ENCODE measurements around the gene HSP90AB1.
"Not testable (repeated sequence)": the region's sequence is repeated elsewhere in the genome, so short reads cannot be mapped to it uniquely, and the experiment has no call there.

The HSP90AB1 gene

GRCh38 chr6:44229376-44230033 lies 17.4 kb upstream of the HSP90AB1 start:
- no peaks in the 10 kb centered on the region for H3K27me3 ChIP-seq (ENCODE audit: insufficient read depth, low read length)
- H3K27ac ChIP-seq (ENCODE audit: low read depth, low read length): no peak overlapping the region
- no peak overlapping the region for H3K4me3 ChIP-seq (ENCODE audit: low read depth, low read length)
- peaks cover 20% of the 10 kb centered on the region for H3K4me1 ChIP-seq (ENCODE audit: control insufficient read depth, insufficient read depth, low read length, unreplicated experiment)
- H3K79me2 ChIP-seq (ENCODE audit: control insufficient read depth, insufficient read depth, low read length, unreplicated experiment): peaks cover 20% of the 10 kb centered on the region
- H2AFZ ChIP-seq (ENCODE audit: low read length, unreplicated experiment): no peak overlapping the region
- H3K36me3 ChIP-seq (ENCODE audit: insufficient read depth, low read length): no peaks in the 10 kb centered on the region

GRCh38 chr6:44230034-44230675 lies 16.7 kb upstream of the HSP90AB1 start:
- H3K36me3 ChIP-seq (ENCODE audit: insufficient read depth, low read length): no peaks in the 10 kb centered on the region
- no peak overlapping the region for H3K4me3 ChIP-seq (ENCODE audit: low read depth, low read length)
- H3K4me1 ChIP-seq (ENCODE audit: control insufficient read depth, insufficient read depth, low read length, unreplicated experiment): peaks cover 23% of the 10 kb centered on the region
- peaks cover 13% of the 10 kb centered on the region for H3K79me2 ChIP-seq (ENCODE audit: control insufficient read depth, insufficient read depth, low read length, unreplicated experiment)
- no peak overlapping the region for H2AFZ ChIP-seq (ENCODE audit: low read length, unreplicated experiment)
- H3K27me3 ChIP-seq (ENCODE audit: insufficient read depth, low read length): no peaks in the 10 kb centered on the region
- H3K27ac ChIP-seq (ENCODE audit: low read depth, low read length): no peak overlapping the region

- not testable (repeated sequence) for H3K79me2 ChIP-seq (ENCODE audit: control insufficient read depth, insufficient read depth, low read length, unreplicated experiment); H3K4me3 ChIP-seq (ENCODE audit: low read depth, low read length); H3K27me3 ChIP-seq (ENCODE audit: insufficient read depth, low read length); H2AFZ ChIP-seq (ENCODE audit: low read length, unreplicated experiment); H3K27ac ChIP-seq (ENCODE audit: low read depth, low read length); H3K36me3 ChIP-seq (ENCODE audit: insufficient read depth, low read length)
- H3K4me1 ChIP-seq (ENCODE audit: control insufficient read depth, insufficient read depth, low read length, unreplicated experiment): peaks cover 28% of the 10 kb centered on the region
These were observed 15.5 kb upstream of the HSP90AB1 start for GRCh38 chr6:44231426-44231825.

DNA sequence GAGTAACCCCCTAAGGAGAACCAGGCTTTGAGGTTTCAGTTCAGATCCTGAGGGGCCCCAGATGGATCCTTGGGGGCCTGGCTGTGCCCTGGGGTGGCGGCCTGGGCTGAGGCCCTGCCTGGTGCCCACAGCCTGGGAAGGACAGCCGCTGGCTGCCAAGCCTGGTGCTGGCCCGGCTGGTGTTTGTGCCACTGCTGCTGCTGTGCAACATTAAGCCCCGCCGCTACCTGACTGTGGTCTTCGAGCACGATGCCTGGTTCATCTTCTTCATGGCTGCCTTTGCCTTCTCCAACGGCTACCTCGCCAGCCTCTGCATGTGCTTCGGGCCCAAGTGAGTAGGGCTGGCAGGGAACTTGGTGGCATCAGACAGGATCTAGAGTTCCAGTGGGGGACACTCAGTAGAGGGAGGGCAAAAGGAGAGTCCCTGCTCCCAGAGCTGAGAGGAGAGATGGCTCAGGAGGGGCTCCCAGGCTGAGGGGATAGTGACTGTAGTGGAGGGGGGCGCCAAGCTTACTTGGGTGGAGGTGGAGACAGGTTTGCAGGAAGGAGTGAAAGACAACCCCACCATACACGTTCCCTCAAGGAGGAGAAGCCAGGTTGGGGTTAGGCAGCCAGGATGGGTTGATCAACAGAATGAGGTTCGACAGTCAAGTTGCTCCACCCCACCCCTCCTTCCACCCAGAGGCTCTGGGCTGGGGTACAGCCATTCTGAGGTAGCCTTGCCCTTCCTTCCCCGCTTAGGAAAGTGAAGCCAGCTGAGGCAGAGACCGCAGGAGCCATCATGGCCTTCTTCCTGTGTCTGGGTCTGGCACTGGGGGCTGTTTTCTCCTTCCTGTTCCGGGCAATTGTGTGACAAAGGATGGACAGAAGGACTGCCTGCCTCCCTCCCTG lies 14.0 kb upstream of the HSP90AB1 start:
- H3K27me3 ChIP-seq (ENCODE audit: insufficient read depth, low read length): no peaks in the 10 kb centered on the region
- no peak overlapping the region for H3K4me3 ChIP-seq (ENCODE audit: low read depth, low read length)
- no peaks in the 10 kb centered on the region for H3K79me2 ChIP-seq (ENCODE audit: control insufficient read depth, insufficient read depth, low read length, unreplicated experiment)
- H3K27ac ChIP-seq (ENCODE audit: low read depth, low read length): no peak overlapping the region
- H3K4me1 ChIP-seq (ENCODE audit: control insufficient read depth, insufficient read depth, low read length, unreplicated experiment): peaks cover 35% of the 10 kb centered on the region
- H2AFZ ChIP-seq (ENCODE audit: low read length, unreplicated experiment): no peak overlapping the region
- no peaks in the 10 kb centered on the region for H3K36me3 ChIP-seq (ENCODE audit: insufficient read depth, low read length)

- H3K79me2 ChIP-seq (ENCODE audit: control insufficient read depth, insufficient read depth, low read length, unreplicated experiment): no peaks in the 10 kb centered on the region
- no peaks in the 10 kb centered on the region for H3K36me3 ChIP-seq (ENCODE audit: insufficient read depth, low read length)
- no peak overlapping the region for H3K4me3 ChIP-seq (ENCODE audit: low read depth, low read length)
- peaks cover 39% of the 10 kb centered on the region for H3K4me1 ChIP-seq (ENCODE audit: control insufficient read depth, insufficient read depth, low read length, unreplicated experiment)
- H3K27me3 ChIP-seq (ENCODE audit: insufficient read depth, low read length): no peaks in the 10 kb centered on the region
- no peak overlapping the region for H2AFZ ChIP-seq (ENCODE audit: low read length, unreplicated experiment)
- H3K27ac ChIP-seq (ENCODE audit: low read depth, low read length): peak overlapping the region; percentile 40
These were observed 13.3 kb upstream of the HSP90AB1 start for GRCh38 chr6:44233567-44234100.

DNA sequence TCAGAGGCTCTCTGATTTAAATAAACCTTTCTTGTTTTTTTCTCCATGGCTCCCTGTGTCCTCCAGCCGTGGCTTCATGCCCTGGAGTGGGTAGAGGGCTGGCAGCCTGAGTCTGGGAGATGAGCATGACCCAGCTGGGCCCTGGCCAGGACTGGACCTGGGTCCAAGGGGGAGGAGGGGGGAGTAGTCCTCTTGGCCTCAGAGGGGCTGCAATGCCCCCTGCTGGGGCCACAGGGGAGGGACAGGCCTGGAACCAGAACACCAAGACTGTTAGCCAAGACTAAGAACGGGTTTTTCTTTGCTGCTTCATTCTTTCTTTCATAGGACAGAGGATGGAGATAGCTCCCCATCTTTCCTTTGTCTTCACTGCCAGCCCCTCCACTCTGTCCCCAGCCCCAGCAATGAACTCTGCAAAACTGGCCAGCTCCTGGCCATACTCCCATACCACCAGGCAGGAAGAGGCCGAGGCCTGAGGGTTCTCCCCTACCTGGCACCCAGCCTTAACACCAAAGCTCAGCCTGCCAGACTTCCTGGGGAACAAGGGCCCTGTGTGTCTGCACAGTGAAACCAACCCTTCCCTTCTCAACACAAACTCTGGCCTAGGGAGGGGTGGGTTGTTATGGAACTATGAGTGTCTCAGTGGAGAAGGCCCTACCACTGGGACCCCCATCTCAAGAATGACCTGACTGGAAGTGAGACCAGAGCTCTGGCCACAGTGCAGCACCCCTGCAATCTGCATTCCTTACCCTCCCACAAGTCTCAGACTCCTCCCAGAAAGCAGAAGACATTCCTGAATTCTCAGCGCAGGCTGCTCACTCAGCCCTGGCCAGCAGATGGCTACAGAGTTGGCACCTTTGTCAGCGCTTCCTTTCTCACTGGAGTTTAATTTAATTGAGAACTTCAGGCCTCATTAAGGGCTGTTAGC lies 12.5 kb upstream of the HSP90AB1 start:
- Histone ChIP-seq H2AFZ (ENCODE audit: low read length, unreplicated experiment) (peak overlapping the region; percentile 18), H3K27me3 (ENCODE audit: insufficient read depth, low read length) (no peaks in the 10 kb centered on the region), H3K4me3 (ENCODE audit: low read depth, low read length) (peak overlapping the region; percentile 4; the same call in 1 of the 2 replicates), H3K79me2 (ENCODE audit: control insufficient read depth, insufficient read depth, low read length, unreplicated experiment) (no peaks in the 10 kb centered on the region), H3K36me3 (ENCODE audit: insufficient read depth, low read length) (no peaks in the 10 kb centered on the region), H3K4me1 (ENCODE audit: control insufficient read depth, insufficient read depth, low read length, unreplicated experiment) (peaks cover 40% of the 10 kb centered on the region), H3K27ac (ENCODE audit: low read depth, low read length) (peak overlapping the region; percentile 41)

DNA sequence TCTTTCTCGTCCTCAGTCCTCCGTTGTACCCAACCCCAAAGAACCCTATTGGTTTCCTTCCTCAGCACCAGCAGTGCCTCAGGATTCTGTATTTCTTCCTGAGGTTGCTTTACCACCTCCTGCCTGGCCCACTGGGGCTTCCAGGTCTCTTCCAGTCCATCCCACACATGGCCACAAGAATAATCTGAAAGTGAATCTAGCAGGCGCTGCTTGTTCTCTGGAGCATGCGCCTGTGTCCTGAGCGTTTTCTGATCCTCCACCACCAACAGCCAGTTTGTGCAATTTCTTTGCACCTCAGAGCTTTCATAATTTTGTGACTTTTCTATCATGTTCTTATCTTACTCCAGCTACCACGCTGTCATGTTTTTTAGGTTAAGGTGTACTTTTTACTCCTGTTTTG lies 11.6 kb upstream of the HSP90AB1 start:
- H3K36me3 ChIP-seq (ENCODE audit: insufficient read depth, low read length): no peaks in the 10 kb centered on the region
- H3K4me1 ChIP-seq (ENCODE audit: control insufficient read depth, insufficient read depth, low read length, unreplicated experiment): peaks cover 40% of the 10 kb centered on the region
- peak overlapping the region; percentile 41; the same call in 1 of the 2 replicates for H3K27ac ChIP-seq (ENCODE audit: low read depth, low read length)

DNA sequence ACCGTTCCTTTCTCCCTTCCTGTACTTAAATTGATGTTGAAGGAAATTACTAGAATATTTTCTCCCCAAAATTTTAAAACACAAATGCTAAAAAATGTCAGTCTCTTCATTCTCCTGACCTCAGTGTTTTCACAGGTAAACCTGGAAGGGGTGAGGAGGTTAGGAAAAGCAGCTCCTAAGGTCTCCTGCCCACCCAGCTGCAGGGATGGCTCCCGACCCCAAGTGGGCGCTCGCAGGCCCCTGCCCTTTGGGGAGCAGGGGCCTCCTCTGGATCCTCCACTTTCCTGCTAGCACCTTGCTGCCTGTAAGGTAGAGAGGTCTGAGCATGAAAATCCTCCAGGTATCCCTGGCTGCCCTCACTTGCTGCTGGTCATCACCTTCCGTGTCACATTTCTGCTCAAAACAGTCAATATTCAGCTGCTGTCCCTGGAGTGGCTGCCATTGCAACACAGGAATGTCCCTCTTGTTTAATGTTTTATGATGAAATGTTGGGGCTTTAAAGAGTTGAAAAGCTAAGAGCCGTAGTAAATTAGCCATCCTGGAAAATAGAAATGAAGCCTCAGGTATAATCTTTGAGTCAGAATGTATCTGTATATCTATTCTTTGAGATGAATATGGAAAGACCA lies 10.9 kb upstream of the HSP90AB1 start:
- Histone ChIP-seq H3K36me3 (ENCODE audit: insufficient read depth, low read length) (no peaks in the 10 kb centered on the region), H3K79me2 (ENCODE audit: control insufficient read depth, insufficient read depth, low read length, unreplicated experiment) (no peaks in the 10 kb centered on the region), H3K4me1 (ENCODE audit: control insufficient read depth, insufficient read depth, low read length, unreplicated experiment) (peaks cover 40% of the 10 kb centered on the region), H3K27ac (ENCODE audit: low read depth, low read length) (no peak overlapping the region), H3K27me3 (ENCODE audit: insufficient read depth, low read length) (no peaks in the 10 kb centered on the region), H2AFZ (ENCODE audit: low read length, unreplicated experiment) (no peak overlapping the region), H3K4me3 (ENCODE audit: low read depth, low read length) (no peak overlapping the region)

More for the DNA sequence above, 11.6 kb upstream of the HSP90AB1 start:
- Histone ChIP-seq H3K27me3 (ENCODE audit: insufficient read depth, low read length) (no peaks in the 10 kb centered on the region), H3K79me2 (ENCODE audit: control insufficient read depth, insufficient read depth, low read length, unreplicated experiment) (no peaks in the 10 kb centered on the region), H3K4me3 (ENCODE audit: low read depth, low read length) (no peak overlapping the region), H2AFZ (ENCODE audit: low read length, unreplicated experiment) (peak overlapping the region; percentile 18)

DNA sequence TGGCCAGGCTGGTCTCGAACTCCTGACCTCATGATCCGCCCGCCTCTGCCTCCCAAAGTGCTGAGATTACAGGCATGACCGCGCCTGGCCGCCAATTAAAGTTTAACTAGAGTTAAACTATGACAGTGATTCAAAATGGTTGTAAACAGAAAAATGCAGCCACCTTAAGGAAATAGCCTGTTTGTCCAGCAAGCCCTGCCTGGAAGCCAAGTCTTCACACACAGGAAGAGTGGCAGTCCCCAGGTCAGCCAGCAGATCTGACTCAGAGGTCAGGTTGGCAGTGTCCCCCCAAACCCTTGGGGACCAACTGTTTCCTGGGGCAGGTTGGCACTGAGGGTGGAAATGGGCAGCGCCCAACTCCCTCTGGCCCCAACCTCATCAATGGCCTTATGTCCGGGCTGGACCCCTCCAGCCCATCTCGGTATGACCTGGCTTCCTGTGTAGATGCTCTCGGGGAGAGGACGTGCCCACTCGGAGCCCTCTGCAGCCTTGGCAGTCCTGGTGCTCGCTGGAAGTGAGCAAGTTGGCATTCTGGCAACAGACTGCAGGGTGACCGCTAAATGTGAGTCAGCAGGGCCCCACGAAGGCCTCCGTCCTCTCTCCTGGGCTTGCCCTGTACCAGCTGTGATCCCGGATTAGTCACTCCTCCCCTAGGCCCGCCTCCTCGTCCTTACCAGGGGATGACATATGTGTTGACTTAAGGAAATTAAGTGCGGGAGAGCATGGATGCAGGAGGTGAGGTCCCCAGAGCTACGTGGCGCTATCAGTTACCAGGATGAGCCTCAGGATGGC lies 9.7 kb upstream of the HSP90AB1 start:
- Histone ChIP-seq H3K4me1 (ENCODE audit: control insufficient read depth, insufficient read depth, low read length, unreplicated experiment) (peaks cover 40% of the 10 kb centered on the region), H3K4me3 (ENCODE audit: low read depth, low read length) (peak overlapping the region; percentile 73), H3K27me3 (ENCODE audit: insufficient read depth, low read length) (no peaks in the 10 kb centered on the region), H3K36me3 (ENCODE audit: insufficient read depth, low read length) (no peaks in the 10 kb centered on the region), H2AFZ (ENCODE audit: low read length, unreplicated experiment) (peak overlapping the region; percentile 73), H3K79me2 (ENCODE audit: control insufficient read depth, insufficient read depth, low read length, unreplicated experiment) (no peaks in the 10 kb centered on the region), H3K27ac (ENCODE audit: low read depth, low read length) (peak overlapping the region; percentile 75)
